Myocyte (in vitro differentiated cells): ENCODE results near the gene SPX. TPM values are rescaled to one million over a fixed set of nuclear protein-coding genes. Genes with fewer than 3 reads are reported as not detected.
A peak's percentile ranks its signal among the peaks of the same experiment; 100 is the strongest.

Source experiments
- DNase-seq: peaks from one replicate; pipeline ENCODE4 v3.0.0-alpha.2; 2012; ENCODE audit warnings: low read depth
- polyA plus RNA-seq: library from polyadenylated mRNA; unstranded; fragments of >200 nt; gene quantifications from one replicate; pipeline ENCODE4 v1.2.1, GENCODE V29; 2012; ENCODE audit warnings: missing spikeins
- total RNA-seq: library from RNA; depleted of rRNA; stranded (reverse); fragments of >200 nt; gene quantifications from 2 replicates; pipeline ENCODE4 v1.2.3, GENCODE V29; 2014

The SPX gene, protein sequence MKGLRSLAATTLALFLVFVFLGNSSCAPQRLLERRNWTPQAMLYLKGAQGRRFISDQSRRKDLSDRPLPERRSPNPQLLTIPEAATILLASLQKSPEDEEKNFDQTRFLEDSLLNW
- 4.9 and 8.7 TPM in 2 replicates for total RNA-seq
- polyA plus RNA-seq: 0.74 TPM

DNA sequence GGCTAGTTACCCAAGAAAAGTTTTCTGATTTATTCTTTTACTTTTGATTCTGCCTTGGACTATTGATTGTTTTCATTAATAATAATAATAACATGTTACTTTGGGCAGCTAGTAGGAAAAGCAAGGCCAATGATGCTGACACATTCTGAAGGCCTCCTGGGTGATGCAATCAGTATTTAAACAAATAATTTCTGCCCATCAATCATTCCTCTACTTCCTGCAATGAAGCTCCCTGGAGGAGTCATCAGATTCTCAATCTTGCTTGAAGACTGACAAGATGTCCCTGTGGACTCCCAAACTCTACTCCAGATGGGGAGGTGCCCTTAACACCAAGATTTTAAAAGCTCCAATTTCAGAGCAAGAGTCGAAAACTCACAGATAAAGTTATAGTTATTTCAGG is at the start of gene SPX:
Gene SPX, plus strand, starts transcription at position 244 of the 400 bp plus-strand sequence. CDS start 177 bp downstream, outside the sequence.
- DNase-seq: no peak

- peak; percentile 21 for DNase-seq
These were observed 49.1 kb upstream of the SPX start for GRCh38 chr12:21476949-21477348.

DNA sequence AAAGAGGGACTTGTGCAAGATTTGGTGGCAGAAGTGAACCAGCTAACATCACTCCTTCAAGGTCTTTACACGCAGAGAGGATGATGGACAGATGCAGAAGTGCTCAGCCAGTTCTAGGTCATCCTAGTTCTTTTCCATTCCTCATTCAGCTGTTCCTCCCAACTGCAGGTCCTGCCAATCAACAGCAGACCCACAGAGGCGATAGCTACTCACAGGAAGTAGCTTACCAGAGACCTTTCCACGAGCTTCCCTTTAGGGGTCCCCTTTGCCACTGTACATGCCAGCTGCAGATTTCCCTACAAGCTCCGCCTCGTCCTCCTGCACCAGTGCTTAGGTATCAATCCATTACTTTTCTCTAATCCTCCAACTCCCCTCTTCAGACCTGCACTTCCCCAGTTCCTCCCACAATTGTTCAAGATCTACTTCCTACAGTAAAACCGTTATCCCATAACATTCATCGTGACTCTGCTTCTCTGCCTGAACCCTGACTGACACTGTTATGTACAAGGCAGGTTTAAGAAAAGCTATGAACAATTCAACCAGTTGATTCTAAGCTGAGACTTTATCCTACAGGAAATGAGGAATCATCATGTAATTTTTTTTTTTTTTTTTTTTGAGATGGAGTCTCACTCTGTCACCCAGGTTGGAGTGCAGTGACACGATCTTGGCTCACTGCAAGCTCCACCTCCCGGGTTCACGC is 47.2 kb upstream of the SPX start:
- peak; percentile 67 for DNase-seq

DNA sequence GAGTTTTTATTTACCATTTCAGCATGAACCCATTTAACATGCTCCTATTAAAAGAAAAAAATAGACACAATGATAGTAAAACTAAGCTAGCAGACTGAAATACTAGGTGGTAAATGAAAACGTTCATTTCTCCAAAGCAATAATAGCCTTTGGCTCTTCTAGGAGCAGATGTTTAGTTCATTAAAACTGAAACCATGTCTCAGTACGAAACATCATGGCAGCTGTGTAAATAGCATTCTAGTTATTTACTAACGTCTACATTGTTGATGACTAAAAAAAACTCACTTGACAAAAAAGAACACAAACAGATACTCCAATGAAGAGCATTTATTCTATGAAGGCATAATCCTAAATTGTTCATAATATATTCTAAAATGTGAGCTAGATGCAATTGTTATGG is 42.6 kb upstream of the SPX start:
- DNase-seq: peak; percentile 5

DNA sequence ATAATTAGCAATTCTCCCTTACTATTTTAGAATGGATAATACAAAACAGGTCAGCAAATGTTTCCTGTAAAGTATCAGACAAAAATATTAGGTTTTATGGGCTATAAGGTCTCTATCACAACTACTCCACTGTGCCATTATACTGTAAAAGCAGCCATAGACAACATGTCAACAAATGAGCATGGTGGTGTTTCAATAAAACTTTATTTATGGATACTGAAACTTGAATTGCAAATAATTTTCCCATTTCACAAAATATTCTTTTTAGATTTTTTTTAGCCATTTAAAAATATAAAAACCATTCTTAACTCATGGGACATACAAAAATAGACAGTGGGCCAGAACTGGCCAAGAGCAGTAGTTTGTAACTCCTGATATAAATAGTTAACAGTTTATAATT is 40.1 kb upstream of the SPX start:
- no peak for DNase-seq

- no peak for DNase-seq
These were observed 26.3 kb upstream of the SPX start for GRCh38 chr12:21499765-21500164.

GRCh38 chr12:21500786-21501257 is 25.3 kb upstream of the SPX start:
- DNase-seq: no peak

DNA sequence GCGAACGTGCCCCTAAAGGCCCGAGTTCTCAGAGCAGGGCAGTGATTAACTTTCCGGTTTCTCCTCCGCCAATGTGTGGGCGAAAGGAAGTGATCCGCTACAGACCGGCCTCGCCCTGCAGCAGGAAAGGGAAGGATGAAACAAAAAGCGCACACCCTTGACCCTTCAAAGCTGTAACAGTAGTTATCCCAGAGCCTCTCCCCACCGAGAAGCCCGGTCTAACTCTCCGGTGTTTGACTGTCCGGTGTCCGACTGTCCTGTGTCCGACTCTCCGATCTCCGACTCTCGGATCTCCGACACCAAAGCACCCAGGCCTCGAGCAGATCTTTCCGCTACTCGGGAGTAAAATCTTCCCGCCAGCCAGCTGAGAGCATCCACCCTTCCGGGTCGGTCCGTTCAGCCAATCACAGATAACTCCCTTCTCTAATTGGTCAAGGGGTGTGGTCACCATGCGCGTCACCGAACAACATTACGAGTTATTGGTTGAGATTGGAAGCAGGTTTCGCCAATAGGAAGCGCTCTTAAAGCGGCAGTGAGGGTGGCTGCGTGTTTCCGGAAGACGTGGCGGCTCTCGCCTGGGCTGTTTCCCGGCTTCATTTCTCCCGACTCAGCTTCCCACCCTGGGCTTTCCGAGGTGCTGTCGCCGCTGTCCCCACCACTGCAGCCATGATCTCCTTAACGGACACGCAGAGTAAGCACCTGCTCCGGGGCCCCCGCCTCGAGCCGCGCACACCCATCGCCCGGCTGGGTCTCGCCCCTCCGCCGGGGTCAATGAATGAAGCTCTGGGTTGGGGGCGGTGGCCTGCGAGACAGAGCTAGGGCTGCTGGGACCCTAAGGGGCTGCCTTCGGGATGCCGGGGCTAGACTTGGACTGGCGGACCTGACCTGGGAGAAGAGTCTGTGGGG is 24.6 kb upstream of the SPX start, which contains the start of the genes GOLT1B and RECQL:
Gene GOLT1B, plus strand, starts transcription at position 532 of the 906 bp plus-strand sequence. Its CDS starts 135 bp downstream, at position 667.
Gene RECQL, minus strand, starts transcription at position 378 of the 906 bp plus-strand sequence. CDS start 2,065 bp downstream, outside the sequence.
- peak; percentile 99 for DNase-seq

- DNase-seq: peak; percentile 27
These were observed 24.0 kb upstream of the SPX start for GRCh38 chr12:21502164-21502496.

DNA sequence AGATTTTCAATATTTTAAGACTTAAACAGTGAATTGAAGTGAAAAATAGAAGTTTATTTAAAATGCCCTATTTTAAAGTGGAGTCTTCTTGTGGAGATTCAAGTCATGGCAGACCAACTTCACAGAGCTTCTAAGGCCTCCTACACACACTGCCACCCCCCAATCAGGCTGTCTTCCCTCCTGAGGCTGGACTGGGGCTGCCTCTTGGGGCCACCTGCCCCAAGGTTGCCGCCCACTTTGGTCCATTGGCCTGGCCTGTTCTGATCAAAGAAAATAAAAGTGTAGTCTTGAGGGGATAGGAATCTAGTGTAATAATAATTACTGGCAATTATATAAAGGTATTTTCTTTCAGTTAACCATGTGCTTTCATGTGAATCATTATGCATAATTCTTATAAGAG is 23.2 kb upstream of the SPX start:
- DNase-seq: no peak

- no peak for DNase-seq
These were observed 20.2 kb upstream of the SPX start for GRCh38 chr12:21505888-21506287.

DNA sequence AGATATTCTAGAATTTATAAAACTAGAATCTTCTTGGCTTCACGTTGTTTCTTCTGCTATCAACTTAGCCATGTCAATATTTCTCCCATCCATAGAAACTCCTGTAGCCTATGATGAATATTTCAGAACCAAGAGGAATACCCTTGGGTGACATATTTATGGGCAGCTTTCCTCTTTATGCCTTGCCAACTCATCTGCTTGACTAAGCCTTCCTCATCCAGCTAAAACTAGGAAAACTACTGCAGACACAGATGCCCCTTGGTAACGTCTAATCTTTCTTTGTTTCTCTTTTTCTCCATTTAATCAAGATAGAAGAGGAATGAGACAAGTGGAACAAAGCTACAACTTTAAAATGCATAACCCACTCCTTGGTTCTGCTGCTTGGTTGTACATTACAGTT is 18.2 kb upstream of the SPX start:
- no peak for DNase-seq

DNA sequence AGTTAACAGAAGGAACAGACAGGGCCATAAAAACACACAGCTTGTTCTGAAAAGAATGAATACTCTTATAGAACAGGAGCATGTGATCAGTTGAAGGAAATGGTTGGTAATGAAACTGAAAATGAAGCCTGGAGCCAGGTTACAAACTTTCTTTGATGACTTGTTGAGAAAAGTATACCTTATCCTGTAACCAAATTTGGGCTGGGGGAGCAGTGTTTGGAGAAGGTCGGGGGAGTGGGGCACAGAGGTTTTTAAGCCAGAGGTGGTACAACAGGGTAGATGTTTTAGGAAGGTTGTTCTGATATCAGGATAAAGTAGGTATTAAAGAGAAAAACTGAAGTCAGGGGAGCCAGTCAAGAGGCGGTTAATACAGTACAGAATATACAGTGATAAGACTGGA is 16.3 kb upstream of the SPX start:
- no peak for DNase-seq

- no peak for DNase-seq
These were observed 9.8 kb upstream of the SPX start for GRCh38 chr12:21516281-21516680.

GRCh38 chr12:21518451-21518850 is 7.6 kb upstream of the SPX start:
- DNase-seq: no peak

DNA sequence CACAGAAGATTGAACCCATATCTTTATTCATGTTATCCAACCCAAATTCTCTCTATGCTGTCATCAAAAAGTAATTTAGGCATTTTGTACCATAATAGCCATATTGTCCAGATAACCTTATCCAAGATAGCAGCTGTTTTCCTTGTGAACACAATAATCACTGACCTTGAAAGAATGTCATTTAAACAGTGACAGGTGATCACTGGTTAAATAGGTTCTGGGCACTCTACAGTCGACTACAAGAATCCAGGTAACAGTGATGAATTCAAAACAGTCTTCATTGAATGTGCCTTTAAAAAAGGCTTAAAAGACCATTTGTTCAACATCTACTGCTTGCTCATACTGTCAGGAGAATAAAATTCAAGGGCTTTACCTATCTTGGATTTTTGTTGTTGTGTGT is 4.6 kb upstream of the SPX start:
- DNase-seq: no peak

- DNase-seq: no peak
These were observed 2.9 kb upstream of the SPX start for GRCh38 chr12:21523148-21523547.

GRCh38 chr12:21526721-21527345 is 737 bp downstream of the SPX start:
- DNase-seq: no peak

DNA sequence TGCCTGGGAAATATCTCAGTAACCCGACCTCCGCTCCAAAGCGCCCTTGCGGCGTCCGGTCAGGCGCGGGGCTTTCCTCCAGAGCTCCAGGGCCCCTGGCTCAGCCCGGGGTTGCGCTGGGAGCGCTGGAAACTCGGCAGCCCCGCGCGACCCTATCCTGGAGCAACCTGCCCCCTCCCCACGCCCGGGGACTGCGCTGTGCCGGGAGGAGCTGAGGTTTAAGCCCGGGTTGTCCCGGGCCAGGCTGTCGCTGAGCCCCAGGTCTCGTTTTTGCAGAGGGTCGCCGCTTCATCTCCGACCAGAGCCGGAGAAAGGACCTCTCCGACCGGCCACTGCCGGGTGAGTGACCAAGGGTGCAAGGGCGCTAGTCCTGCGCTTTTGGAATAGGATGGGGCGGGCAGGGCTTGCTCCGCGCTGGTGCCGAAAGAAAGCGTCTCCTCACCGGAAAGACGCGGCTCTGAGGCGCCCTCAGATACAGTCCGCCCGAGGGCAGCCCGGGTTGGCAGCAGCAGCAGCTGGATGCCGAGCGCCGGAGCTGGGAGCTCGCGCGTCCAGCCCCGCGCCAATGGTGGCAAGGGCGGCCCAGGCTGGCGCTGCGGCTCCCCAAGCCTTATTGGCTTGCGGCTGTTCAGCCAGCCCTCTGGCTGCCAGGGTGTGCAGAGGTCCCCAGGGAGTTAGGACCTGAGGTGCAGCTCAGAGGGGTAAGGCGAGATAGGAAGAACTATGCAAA is 1.5 kb downstream of the SPX start:
- peak; percentile 83 for DNase-seq

GRCh38 chr12:21528953-21529352 is 2.9 kb downstream of the SPX start:
- DNase-seq: no peak

GRCh38 chr12:21529456-21529855 is 3.4 kb downstream of the SPX start:
- no peak for DNase-seq
